H9 (cell line): ENCODE measurements around the gene MYO7B. TPM values are rescaled to one million over a fixed set of nuclear protein-coding genes. Genes with fewer than 3 reads are reported as not detected.

Experiments used
- DNase-seq: peaks from one replicate; pipeline ENCODE4 v3.0.0-alpha.2; 2017
- H2AFZ ChIP-seq: one replicate; pipeline ENCODE4 v1.6.1; 2013; ENCODE audit warnings: mild to moderate bottlenecking, low read length, control low read depth, moderate library complexity
- H2AK5ac ChIP-seq: 2 replicates; pipeline ENCODE4 v1.6.1; 2013; ENCODE audit warnings: low read length, control low read depth, mixed read lengths; ENCODE audit not compliant: insufficient read length
- H2BK120ac ChIP-seq: one replicate; pipeline ENCODE4 v1.6.1; 2013; ENCODE audit warnings: low read depth, mild to moderate bottlenecking, low read length, control low read depth, inconsistent platforms; ENCODE audit not compliant: poor library complexity, severe bottlenecking
- H2BK12ac ChIP-seq: 2 replicates; pipeline ENCODE4 v1.6.1; 2013; ENCODE audit warnings: low read length, control low read depth, mixed read lengths, low read depth; ENCODE audit not compliant: insufficient read length
- H2BK15ac ChIP-seq: 2 replicates; pipeline ENCODE4 v1.6.1; 2013; ENCODE audit warnings: low read depth, low read length, control low read depth
- H2BK20ac ChIP-seq: one replicate; pipeline ENCODE4 v1.6.1; 2013; ENCODE audit warnings: low read depth, mild to moderate bottlenecking, low read length, control low read depth, inconsistent platforms; ENCODE audit not compliant: poor library complexity, severe bottlenecking
- H2BK5ac ChIP-seq: 2 replicates; pipeline ENCODE4 v1.6.1; 2013; ENCODE audit warnings: low read length, control low read depth, mixed read lengths; ENCODE audit not compliant: insufficient read length
- H3K14ac ChIP-seq: 2 replicates; pipeline ENCODE4 v1.6.1; 2013; ENCODE audit warnings: low read length, control low read depth; ENCODE audit not compliant: insufficient read depth
- H3K18ac ChIP-seq: 2 replicates; pipeline ENCODE4 v1.6.1; 2013; ENCODE audit warnings: low read depth, mild to moderate bottlenecking, mixed read lengths, low read length, control low read depth; ENCODE audit not compliant: insufficient read length
- H3K23ac ChIP-seq: 2 replicates; pipeline ENCODE4 v1.6.1; 2013; ENCODE audit warnings: low read length, control low read depth, mixed read lengths, low read depth; ENCODE audit not compliant: insufficient read length
- H3K23me2 ChIP-seq: 2 replicates; pipeline ENCODE4 v1.6.1; 2013; ENCODE audit warnings: low read depth, mild to moderate bottlenecking, mixed read lengths, low read length, control low read depth; ENCODE audit not compliant: insufficient read length, poor library complexity, severe bottlenecking
- H3K27ac ChIP-seq: 2 replicates; pipeline ENCODE4 v1.5.1; 2013; ENCODE audit warnings: low read length, control low read depth, mixed read lengths, low read depth; ENCODE audit not compliant: insufficient read length
- H3K27me3 ChIP-seq: 2 replicates; pipeline ENCODE4 v1.6.1; 2013; ENCODE audit warnings: low read length, control low read depth, inconsistent platforms; ENCODE audit not compliant: insufficient read depth
- H3K4ac ChIP-seq: 2 replicates; pipeline ENCODE4 v1.6.1; 2013; ENCODE audit warnings: low read depth, mild to moderate bottlenecking, control low read depth, inconsistent platforms, low read length, moderate library complexity
- H3K4me1 ChIP-seq: 2 replicates; pipeline ENCODE4 v1.6.1; 2013; ENCODE audit warnings: low read length, control low read depth, inconsistent platforms; ENCODE audit not compliant: insufficient read depth
- H3K4me2 ChIP-seq: 2 replicates; pipeline ENCODE4 v1.6.1; 2013; ENCODE audit warnings: low read length, control low read depth, mixed read lengths; ENCODE audit not compliant: insufficient read length, insufficient read depth
- H3K56ac ChIP-seq: 2 replicates; pipeline ENCODE4 v1.6.1; 2013; ENCODE audit warnings: low read depth, mild to moderate bottlenecking, mixed read lengths, low read length, control low read depth; ENCODE audit not compliant: insufficient read length
- H3K79me1 ChIP-seq: 2 replicates; pipeline ENCODE4 v1.6.1; 2013; ENCODE audit warnings: low read depth, mild to moderate bottlenecking, moderate library complexity, low read length, control low read depth, inconsistent platforms; ENCODE audit not compliant: insufficient read depth, poor library complexity, severe bottlenecking
- H3K79me2 ChIP-seq: 2 replicates; pipeline ENCODE4 v1.6.1; 2013; ENCODE audit warnings: low read length, control low read depth, inconsistent platforms; ENCODE audit not compliant: insufficient read depth
- H3K9ac ChIP-seq: 2 replicates; pipeline ENCODE4 v1.6.1; 2013; ENCODE audit warnings: low read length, control low read depth, mixed read lengths; ENCODE audit not compliant: insufficient read length; ENCODE audit errors: extremely low read depth
- H3K9me3 ChIP-seq: one replicate; pipeline ENCODE4 v1.6.1; 2013; ENCODE audit warnings: low read depth, low read length, inconsistent platforms; ENCODE audit not compliant: control insufficient read depth
- H3T11ph ChIP-seq: one replicate; pipeline ENCODE4 v1.6.1; 2013; ENCODE audit warnings: mild to moderate bottlenecking, low read length, control low read depth, inconsistent platforms
- H4K20me1 ChIP-seq: one replicate; pipeline ENCODE4 v1.6.1; 2013; ENCODE audit not compliant: control insufficient read depth, insufficient read length, insufficient read depth
- H4K5ac ChIP-seq: 2 replicates; pipeline ENCODE4 v1.6.1; 2013; ENCODE audit warnings: low read depth, mild to moderate bottlenecking, mixed read lengths, low read length, control low read depth; ENCODE audit not compliant: insufficient read length
- H4K8ac ChIP-seq: replicated peaks from 2 replicates; pipeline ENCODE4 v1.6.1; 2013; ENCODE audit warnings: low read length, control low read depth, mixed read lengths, low read depth; ENCODE audit not compliant: insufficient read length
- H4K91ac ChIP-seq: 2 replicates; pipeline ENCODE4 v1.6.1; 2013; ENCODE audit warnings: low read depth, mild to moderate bottlenecking, moderate library complexity, mixed read lengths, low read length, control low read depth; ENCODE audit not compliant: insufficient read length
- H3K27ac Mint-ChIP-seq, 3 experiments: 2 replicates in 2 of 3; 3 replicates in 1 of 3; pipeline ENCODE4 v1.8.0; 2020 to 2021; ENCODE audit warnings: mixed read lengths in 3 of 3, mild to moderate bottlenecking in 1 of 3, moderate library complexity in 1 of 3
- H3K27me3 Mint-ChIP-seq: 2 replicates; pipeline ENCODE4 v1.8.0; 2021; ENCODE audit warnings: low read depth, mild to moderate bottlenecking, moderate library complexity, mixed read lengths
- H3K36me3 Mint-ChIP-seq, 3 experiments: 2 replicates in 2 of 3; 3 replicates in 1 of 3; pipeline ENCODE4 v1.8.0; 2020 to 2021; ENCODE audit warnings: low read depth in 3 of 3, mixed read lengths in 3 of 3; ENCODE audit not compliant: insufficient read depth in 1 of 3
- H3K4me1 Mint-ChIP-seq, 2 experiments: 2 replicates each; pipeline ENCODE4 v1.8.0; 2020; ENCODE audit warnings: mixed read lengths in 2 of 2
- H3K4me3 Mint-ChIP-seq, 2 experiments: 2 replicates in 1 of 2; 3 replicates in 1 of 2; pipeline ENCODE4 v1.8.0; 2020 to 2021; ENCODE audit warnings: mild to moderate bottlenecking in 2 of 2, mixed read lengths in 2 of 2, moderate library complexity in 1 of 2
- H3K9me3 Mint-ChIP-seq, 2 experiments: 2 replicates in 1 of 2; 3 replicates in 1 of 2; pipeline ENCODE4 v1.8.0; 2020; ENCODE audit warnings: mild to moderate bottlenecking in 2 of 2, mixed read lengths in 2 of 2, moderate library complexity in 1 of 2
- CTCF ChIP-seq: fragments of 200-600 bp; sonication (generic); conservative IDR thresholded peaks from 3 replicates; pipeline ENCODE4 v1.8.0; 2021; ENCODE audit warnings: antibody characterized with exemption, mild to moderate bottlenecking
- WGBS: extraction: QIAGEN DNeasy Blood & Tissue Kit; methylation state at CpG from one replicate; pipeline ENCODE4 v1.1.7; 2013; ENCODE audit warnings: missing lambda C conversion rate, low lambda C conversion rate, mixed read lengths; ENCODE audit not compliant: insufficient read length; ENCODE audit errors: extremely low coverage; 5-methylcytosine and 5-hydroxymethylcytosine counted together
- total RNA-seq: library from RNA; stranded (reverse); gene quantifications from 2 replicates; pipeline ENCODE4 v1.2.1, GENCODE V29; 2021

MYO7B gene
- total RNA-seq, 1 experiment from 2014 or later: not detected

GRCh38 chr2:127651381-127651809 is 115.9 kb downstream of the MYO7B start:
- Mint-ChIP-seq H3K4me3 (no peak overlapping the region), H3K9me3 (no peaks in the 10 kb centered on the region)

More at GRCh38 chr2:127651381-127651809, 115.9 kb downstream of the MYO7B start:
- H4K5ac ChIP-seq: no peak overlapping the region
- no peak overlapping the region for H2BK12ac ChIP-seq
- no peak overlapping the region for H3K4ac ChIP-seq
- WGBS: no CpG with 5 or more reads among the region's 29 CpGs
- peak overlapping the region in 1 of 3 experiments; percentile 48; a peak in 2 of 7 replicates for H3K27ac Mint-ChIP-seq
- no peaks in the 10 kb centered on the region for H3K4me1 ChIP-seq
- no peak overlapping the region for H3T11ph ChIP-seq
- H3K4me2 ChIP-seq: no peak overlapping the region
- H4K8ac ChIP-seq: no peak overlapping the region
- no peaks in the 10 kb centered on the region for H3K79me2 ChIP-seq
- H3K27me3 ChIP-seq: no peaks in the 10 kb centered on the region
- no peaks in the 10 kb centered on the region for H4K20me1 ChIP-seq
- no peak overlapping the region for H2AK5ac ChIP-seq
- H2BK5ac ChIP-seq: no peak overlapping the region
- H3K4me1 Mint-ChIP-seq: peaks cover 16 to 28% of the 10 kb centered on the region in 2 experiments
- no peak overlapping the region for H3K18ac ChIP-seq
- H3K27me3 Mint-ChIP-seq: peaks cover 5% of the 10 kb centered on the region
- H2BK15ac ChIP-seq: no peak overlapping the region
- H3K27ac ChIP-seq: no peak overlapping the region
- H2BK120ac ChIP-seq: no peak overlapping the region
- H2AFZ ChIP-seq: no peak overlapping the region
- H3K36me3 Mint-ChIP-seq: no peaks in the 10 kb centered on the region
- no peak for DNase-seq
- no peak overlapping the region for H3K9ac ChIP-seq
- peaks cover 4% of the 10 kb centered on the region for H3K23me2 ChIP-seq
- H3K14ac ChIP-seq: no peak overlapping the region
- H4K91ac ChIP-seq: no peak overlapping the region
- H3K23ac ChIP-seq: no peak overlapping the region
- H3K79me1 ChIP-seq: no peaks in the 10 kb centered on the region
- H2BK20ac ChIP-seq: no peak overlapping the region
- no peak for TF ChIP-seq CTCF
- H3K9me3 ChIP-seq: no peaks in the 10 kb centered on the region
- H3K56ac ChIP-seq: no peak overlapping the region
